H9 (cell line): Measurements from ENCODE around the gene PLCH2. TPM values are rescaled to one million over a fixed set of nuclear protein-coding genes. Genes with fewer than 3 reads are reported as not detected.

Experiments
- DNase-seq: peaks from one replicate; pipeline ENCODE4 v3.0.0-alpha.2; 2017
- H2AFZ ChIP-seq: one replicate; pipeline ENCODE4 v1.6.1; 2013; ENCODE audit warnings: mild to moderate bottlenecking, low read length, control low read depth, moderate library complexity
- H2AK5ac ChIP-seq: 2 replicates; pipeline ENCODE4 v1.6.1; 2013; ENCODE audit warnings: low read length, control low read depth, mixed read lengths; ENCODE audit not compliant: insufficient read length
- H2BK120ac ChIP-seq: one replicate; pipeline ENCODE4 v1.6.1; 2013; ENCODE audit warnings: low read depth, mild to moderate bottlenecking, low read length, control low read depth, inconsistent platforms; ENCODE audit not compliant: poor library complexity, severe bottlenecking
- H2BK12ac ChIP-seq: 2 replicates; pipeline ENCODE4 v1.6.1; 2013; ENCODE audit warnings: low read length, control low read depth, mixed read lengths, low read depth; ENCODE audit not compliant: insufficient read length
- H2BK15ac ChIP-seq: 2 replicates; pipeline ENCODE4 v1.6.1; 2013; ENCODE audit warnings: low read depth, low read length, control low read depth
- H2BK20ac ChIP-seq: one replicate; pipeline ENCODE4 v1.6.1; 2013; ENCODE audit warnings: low read depth, mild to moderate bottlenecking, low read length, control low read depth, inconsistent platforms; ENCODE audit not compliant: poor library complexity, severe bottlenecking
- H2BK5ac ChIP-seq: 2 replicates; pipeline ENCODE4 v1.6.1; 2013; ENCODE audit warnings: low read length, control low read depth, mixed read lengths; ENCODE audit not compliant: insufficient read length
- H3K14ac ChIP-seq: 2 replicates; pipeline ENCODE4 v1.6.1; 2013; ENCODE audit warnings: low read length, control low read depth; ENCODE audit not compliant: insufficient read depth
- H3K18ac ChIP-seq: 2 replicates; pipeline ENCODE4 v1.6.1; 2013; ENCODE audit warnings: low read depth, mild to moderate bottlenecking, mixed read lengths, low read length, control low read depth; ENCODE audit not compliant: insufficient read length
- H3K23ac ChIP-seq: 2 replicates; pipeline ENCODE4 v1.6.1; 2013; ENCODE audit warnings: low read length, control low read depth, mixed read lengths, low read depth; ENCODE audit not compliant: insufficient read length
- H3K23me2 ChIP-seq: 2 replicates; pipeline ENCODE4 v1.6.1; 2013; ENCODE audit warnings: low read depth, mild to moderate bottlenecking, mixed read lengths, low read length, control low read depth; ENCODE audit not compliant: insufficient read length, poor library complexity, severe bottlenecking
- H3K27ac ChIP-seq: 2 replicates; pipeline ENCODE4 v1.5.1; 2013; ENCODE audit warnings: low read length, control low read depth, mixed read lengths, low read depth; ENCODE audit not compliant: insufficient read length
- H3K27me3 ChIP-seq: 2 replicates; pipeline ENCODE4 v1.6.1; 2013; ENCODE audit warnings: low read length, control low read depth, inconsistent platforms; ENCODE audit not compliant: insufficient read depth
- H3K4ac ChIP-seq: 2 replicates; pipeline ENCODE4 v1.6.1; 2013; ENCODE audit warnings: low read depth, mild to moderate bottlenecking, control low read depth, inconsistent platforms, low read length, moderate library complexity
- H3K4me1 ChIP-seq: 2 replicates; pipeline ENCODE4 v1.6.1; 2013; ENCODE audit warnings: low read length, control low read depth, inconsistent platforms; ENCODE audit not compliant: insufficient read depth
- H3K4me2 ChIP-seq: 2 replicates; pipeline ENCODE4 v1.6.1; 2013; ENCODE audit warnings: low read length, control low read depth, mixed read lengths; ENCODE audit not compliant: insufficient read length, insufficient read depth
- H3K56ac ChIP-seq: 2 replicates; pipeline ENCODE4 v1.6.1; 2013; ENCODE audit warnings: low read depth, mild to moderate bottlenecking, mixed read lengths, low read length, control low read depth; ENCODE audit not compliant: insufficient read length
- H3K79me1 ChIP-seq: 2 replicates; pipeline ENCODE4 v1.6.1; 2013; ENCODE audit warnings: low read depth, mild to moderate bottlenecking, moderate library complexity, low read length, control low read depth, inconsistent platforms; ENCODE audit not compliant: insufficient read depth, poor library complexity, severe bottlenecking
- H3K79me2 ChIP-seq: 2 replicates; pipeline ENCODE4 v1.6.1; 2013; ENCODE audit warnings: low read length, control low read depth, inconsistent platforms; ENCODE audit not compliant: insufficient read depth
- H3K9ac ChIP-seq: 2 replicates; pipeline ENCODE4 v1.6.1; 2013; ENCODE audit warnings: low read length, control low read depth, mixed read lengths; ENCODE audit not compliant: insufficient read length; ENCODE audit errors: extremely low read depth
- H3K9me3 ChIP-seq: one replicate; pipeline ENCODE4 v1.6.1; 2013; ENCODE audit warnings: low read depth, low read length, inconsistent platforms; ENCODE audit not compliant: control insufficient read depth
- H3T11ph ChIP-seq: one replicate; pipeline ENCODE4 v1.6.1; 2013; ENCODE audit warnings: mild to moderate bottlenecking, low read length, control low read depth, inconsistent platforms
- H4K20me1 ChIP-seq: one replicate; pipeline ENCODE4 v1.6.1; 2013; ENCODE audit not compliant: control insufficient read depth, insufficient read length, insufficient read depth
- H4K5ac ChIP-seq: 2 replicates; pipeline ENCODE4 v1.6.1; 2013; ENCODE audit warnings: low read depth, mild to moderate bottlenecking, mixed read lengths, low read length, control low read depth; ENCODE audit not compliant: insufficient read length
- H4K8ac ChIP-seq: replicated peaks from 2 replicates; pipeline ENCODE4 v1.6.1; 2013; ENCODE audit warnings: low read length, control low read depth, mixed read lengths, low read depth; ENCODE audit not compliant: insufficient read length
- H4K91ac ChIP-seq: 2 replicates; pipeline ENCODE4 v1.6.1; 2013; ENCODE audit warnings: low read depth, mild to moderate bottlenecking, moderate library complexity, mixed read lengths, low read length, control low read depth; ENCODE audit not compliant: insufficient read length
- H3K27ac Mint-ChIP-seq, 3 experiments: 2 replicates in 2 of 3; 3 replicates in 1 of 3; pipeline ENCODE4 v1.8.0; 2020 to 2021; ENCODE audit warnings: mixed read lengths in 3 of 3, mild to moderate bottlenecking in 1 of 3, moderate library complexity in 1 of 3
- H3K27me3 Mint-ChIP-seq: 2 replicates; pipeline ENCODE4 v1.8.0; 2021; ENCODE audit warnings: low read depth, mild to moderate bottlenecking, moderate library complexity, mixed read lengths
- H3K36me3 Mint-ChIP-seq, 3 experiments: 2 replicates in 2 of 3; 3 replicates in 1 of 3; pipeline ENCODE4 v1.8.0; 2020 to 2021; ENCODE audit warnings: low read depth in 3 of 3, mixed read lengths in 3 of 3; ENCODE audit not compliant: insufficient read depth in 1 of 3
- H3K4me1 Mint-ChIP-seq, 2 experiments: 2 replicates each; pipeline ENCODE4 v1.8.0; 2020; ENCODE audit warnings: mixed read lengths in 2 of 2
- H3K4me3 Mint-ChIP-seq, 2 experiments: 2 replicates in 1 of 2; 3 replicates in 1 of 2; pipeline ENCODE4 v1.8.0; 2020 to 2021; ENCODE audit warnings: mild to moderate bottlenecking in 2 of 2, mixed read lengths in 2 of 2, moderate library complexity in 1 of 2
- H3K9me3 Mint-ChIP-seq, 2 experiments: 2 replicates in 1 of 2; 3 replicates in 1 of 2; pipeline ENCODE4 v1.8.0; 2020; ENCODE audit warnings: mild to moderate bottlenecking in 2 of 2, mixed read lengths in 2 of 2, moderate library complexity in 1 of 2
- CTCF ChIP-seq: fragments of 200-600 bp; sonication (generic); conservative IDR thresholded peaks from 3 replicates; pipeline ENCODE4 v1.8.0; 2021; ENCODE audit warnings: antibody characterized with exemption, mild to moderate bottlenecking
- WGBS: extraction: QIAGEN DNeasy Blood & Tissue Kit; methylation state at CpG from one replicate; pipeline ENCODE4 v1.1.7; 2013; ENCODE audit warnings: missing lambda C conversion rate, low lambda C conversion rate, mixed read lengths; ENCODE audit not compliant: insufficient read length; ENCODE audit errors: extremely low coverage; 5-methylcytosine and 5-hydroxymethylcytosine counted together
- total RNA-seq: library from RNA; stranded (reverse); gene quantifications from 2 replicates; pipeline ENCODE4 v1.2.1, GENCODE V29; 2021

PLCH2 gene
- total RNA-seq, 1 experiment from 2014 or later = 0.09 TPM

- Histone ChIP-seq H3T11ph (no peak overlapping the region), H2BK20ac (no peak overlapping the region), H3K4ac (no peak overlapping the region), H3K9ac (no peak overlapping the region), H3K18ac (no peak overlapping the region), H3K79me2 (no peaks in the 10 kb centered on the region), H3K27ac (no peak overlapping the region), H3K27me3 (no peaks in the 10 kb centered on the region), H3K14ac (no peak overlapping the region), H3K79me1 (no peaks in the 10 kb centered on the region), H3K56ac (no peak overlapping the region), H4K8ac (no peak overlapping the region), H3K23ac (no peak overlapping the region), H3K23me2 (no peaks in the 10 kb centered on the region), H4K91ac (no peak overlapping the region), H2AFZ (no peak overlapping the region), H2BK120ac (no peak overlapping the region), H2BK15ac (no peak overlapping the region), H2BK5ac (no peak overlapping the region), H3K4me1 (no peaks in the 10 kb centered on the region), H4K20me1 (no peaks in the 10 kb centered on the region), H2AK5ac (no peak overlapping the region), H4K5ac (no peak overlapping the region), H3K9me3 (no peaks in the 10 kb centered on the region), H3K4me2 (no peak overlapping the region), H2BK12ac (no peak overlapping the region)
- no peak overlapping the region; a peak in 1 of 7 replicates for H3K27ac Mint-ChIP-seq
- H3K27me3 Mint-ChIP-seq = no peaks in the 10 kb centered on the region; the same call in 1 of the 2 replicates
- H3K4me3 Mint-ChIP-seq = no peak overlapping the region
- TF ChIP-seq CTCF = no peak
- H3K9me3 Mint-ChIP-seq = no peaks in the 10 kb centered on the region
- no CpG with 5 or more reads among the region's 35 CpGs for whole genome bisulfite sequencing
- H3K4me1 Mint-ChIP-seq = peaks cover 0 to 14% of the 10 kb centered on the region in 2 experiments; a peak in 2 of 4 replicates
- DNase-seq = no peak
- H3K36me3 Mint-ChIP-seq = no peaks in the 10 kb centered on the region
These were observed 1.9 kb downstream of the PLCH2 start for GRCh38 chr1:2477791-2478499.
